Loucy (cell line): Measurements from ENCODE around the gene GREB1L.

ENCODE experiments used
- CTCF ChIP-seq: fragments of 200-600 bp; sonication (generic); conservative IDR thresholded peaks from 2 replicates; pipeline ENCODE4 v1.5.1; 2014; ENCODE audit warnings: mild to moderate bottlenecking, antibody characterized with exemption, low read length
- EZH2phosphoT487 ChIP-seq: fragments of 200-600 bp; IDR thresholded peaks from 2 replicates; pipeline ENCODE4 v1.6.1; 2018; ENCODE audit warnings: antibody characterized with exemption, mild to moderate bottlenecking, moderate library complexity, borderline replicate concordance

- TF ChIP-seq CTCF (no peak), EZH2phosphoT487 (no peak)
Measured at GRCh38 chr18:21205695-21206094, 36.3 kb upstream of the GREB1L start.
